SJCRH30 (cell line): ENCODE results near the gene TLE5. TPM values are rescaled to one million over a fixed set of nuclear protein-coding genes. Genes with fewer than 3 reads are reported as not detected.

ENCODE experiments used
- DNase-seq, 2 experiments: peaks; one replicate each; pipeline ENCODE4 v3.0.0-alpha.2; 2015 to 2020
- H3K27ac ChIP-seq: fragments of 250-450 bp; sonication (Bioruptor Pico); 2 replicates; pipeline ENCODE4 v1.5.1; 2020; ENCODE audit warnings: mild to moderate bottlenecking, moderate library complexity
- H3K27me3 ChIP-seq: fragments of 250-450 bp; sonication (Bioruptor Pico); 2 replicates; pipeline ENCODE4 v1.5.1; 2020; ENCODE audit warnings: mild to moderate bottlenecking, moderate library complexity
- H3K36me3 ChIP-seq: fragments of 250-450 bp; sonication (Bioruptor Pico); 2 replicates; pipeline ENCODE4 v1.5.1; 2020; ENCODE audit warnings: mild to moderate bottlenecking, moderate library complexity
- H3K4me1 ChIP-seq: fragments of 250-450 bp; sonication (Bioruptor Pico); 2 replicates; pipeline ENCODE4 v1.5.1; 2020; ENCODE audit warnings: mild to moderate bottlenecking, moderate library complexity
- H3K4me3 ChIP-seq: fragments of 250-450 bp; sonication (Bioruptor Pico); 2 replicates; pipeline ENCODE4 v1.5.1; 2020; ENCODE audit warnings: mild to moderate bottlenecking, moderate library complexity
- H3K9me3 ChIP-seq: fragments of 250-450 bp; sonication (Bioruptor Pico); replicated peaks from 2 replicates; pipeline ENCODE4 v1.5.1; 2020; ENCODE audit warnings: mild to moderate bottlenecking, moderate library complexity
- total RNA-seq: library from RNA; depleted of rRNA; stranded (reverse); fragments of >200 nt; shearing (Covaris generic); gene quantifications from 2 replicates; pipeline ENCODE4 v1.2.3, GENCODE V29; 2014; rRNA removed

Gene TLE5, protein sequence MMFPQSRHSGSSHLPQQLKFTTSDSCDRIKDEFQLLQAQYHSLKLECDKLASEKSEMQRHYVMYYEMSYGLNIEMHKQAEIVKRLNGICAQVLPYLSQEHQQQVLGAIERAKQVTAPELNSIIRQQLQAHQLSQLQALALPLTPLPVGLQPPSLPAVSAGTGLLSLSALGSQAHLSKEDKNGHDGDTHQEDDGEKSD
- total RNA-seq = 313 and 320 TPM in 2 replicates

DNA sequence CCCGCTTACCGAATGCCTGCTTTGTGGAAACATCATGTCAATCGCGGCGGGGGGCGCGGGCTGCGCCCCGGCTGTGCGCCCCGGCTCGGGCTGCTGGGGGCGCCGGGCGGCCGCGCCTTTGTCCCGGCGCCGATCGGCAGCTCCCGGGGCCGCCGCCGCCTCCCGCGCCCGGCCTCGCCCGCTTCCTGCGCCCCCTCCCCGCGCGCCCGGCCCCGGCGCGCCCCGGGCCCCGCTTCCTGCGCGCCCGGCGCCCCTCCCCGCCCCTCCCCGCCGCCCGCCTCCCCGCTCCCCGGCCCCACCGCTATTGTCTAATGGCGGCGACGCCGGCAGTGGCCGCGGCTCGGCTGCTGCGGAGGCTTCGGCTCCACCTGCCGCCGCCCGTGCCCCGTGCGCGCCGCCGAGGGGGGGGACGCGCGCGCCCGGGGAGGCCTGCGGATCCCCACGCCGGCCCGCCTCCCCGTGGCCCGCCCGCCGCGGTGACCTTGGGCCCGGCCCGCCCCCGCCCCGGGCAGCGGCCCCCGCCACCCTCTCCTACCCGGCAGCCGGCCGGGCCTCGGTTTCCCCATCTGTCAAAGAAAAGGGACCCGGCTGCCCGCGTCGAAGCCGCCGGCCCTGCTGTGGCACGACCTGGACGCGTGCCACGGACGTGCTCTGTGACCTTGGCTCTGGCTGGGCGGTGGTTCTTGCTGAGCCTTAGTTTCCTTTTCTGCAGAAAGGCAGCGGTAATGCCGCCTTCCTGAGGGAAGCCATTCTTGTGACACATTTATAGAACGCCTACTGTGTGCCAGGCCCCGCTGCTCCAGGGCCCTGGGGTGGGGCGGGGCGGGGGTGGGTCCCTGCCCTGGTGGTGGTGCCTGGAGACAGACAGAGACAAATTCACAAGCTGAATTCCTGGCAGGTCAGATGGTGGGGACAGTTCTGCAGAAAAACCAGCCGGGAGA is at the start of gene TLE5:
Gene TLE5, minus strand, starts transcription at position 331 of the 941 bp plus-strand sequence. Its CDS starts 295 bp downstream, at position 36.
- Histone ChIP-seq H3K9me3 (no peaks in the 10 kb centered on the region), H3K27me3 (no peaks in the 10 kb centered on the region), H3K4me3 (peak within 1 kb of the TSS; percentile 97), H3K4me1 (peaks cover 17% of the 10 kb centered on the region), H3K36me3 (peaks cover 23% of the 10 kb centered on the region), H3K27ac (peak within 1 kb of the TSS; percentile 78)
- peak; percentile 56 to 70 for DNase-seq

DNA sequence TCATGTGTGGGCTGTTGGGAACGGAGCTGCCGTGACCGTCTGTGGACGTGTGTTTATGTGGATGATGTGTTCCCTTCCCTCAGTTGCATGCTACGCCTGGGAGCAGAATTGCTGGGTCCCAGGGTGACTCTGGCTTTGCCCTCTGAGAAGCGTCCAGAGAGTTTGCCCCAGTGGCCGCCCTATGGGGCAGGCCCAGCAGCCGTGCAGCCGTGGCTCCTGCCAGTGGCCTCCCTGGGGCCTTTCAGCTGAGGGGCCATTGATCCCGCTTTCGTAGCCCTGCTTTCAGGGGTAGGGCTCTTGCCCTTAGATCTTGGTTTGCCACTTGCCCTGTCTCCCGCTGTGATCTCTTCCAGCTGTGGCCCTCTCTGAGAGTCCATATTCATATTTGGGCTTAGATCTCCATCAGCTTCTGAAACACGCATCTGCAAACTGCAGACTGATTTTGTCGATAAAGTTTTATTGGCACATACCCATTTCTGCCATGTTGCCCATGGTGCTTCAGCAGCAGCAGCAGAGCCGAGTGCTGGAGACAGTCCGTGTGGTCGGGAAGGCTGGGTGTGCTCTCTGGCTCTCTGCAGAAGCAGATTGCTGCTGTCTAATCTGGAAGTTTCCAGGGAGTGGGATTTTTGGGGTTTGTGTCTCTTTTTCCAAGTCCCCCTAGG is 49.4 kb upstream of the TLE5 start:
- H3K27me3 ChIP-seq = no peaks in the 10 kb centered on the region
- H3K27ac ChIP-seq = no peak overlapping the region
- DNase-seq = no peak
- no peaks in the 10 kb centered on the region for H3K9me3 ChIP-seq
- H3K4me3 ChIP-seq = no peak overlapping the region
- H3K36me3 ChIP-seq = no peaks in the 10 kb centered on the region; the same call in 1 of the 2 replicates
- no peaks in the 10 kb centered on the region for H3K4me1 ChIP-seq

DNA sequence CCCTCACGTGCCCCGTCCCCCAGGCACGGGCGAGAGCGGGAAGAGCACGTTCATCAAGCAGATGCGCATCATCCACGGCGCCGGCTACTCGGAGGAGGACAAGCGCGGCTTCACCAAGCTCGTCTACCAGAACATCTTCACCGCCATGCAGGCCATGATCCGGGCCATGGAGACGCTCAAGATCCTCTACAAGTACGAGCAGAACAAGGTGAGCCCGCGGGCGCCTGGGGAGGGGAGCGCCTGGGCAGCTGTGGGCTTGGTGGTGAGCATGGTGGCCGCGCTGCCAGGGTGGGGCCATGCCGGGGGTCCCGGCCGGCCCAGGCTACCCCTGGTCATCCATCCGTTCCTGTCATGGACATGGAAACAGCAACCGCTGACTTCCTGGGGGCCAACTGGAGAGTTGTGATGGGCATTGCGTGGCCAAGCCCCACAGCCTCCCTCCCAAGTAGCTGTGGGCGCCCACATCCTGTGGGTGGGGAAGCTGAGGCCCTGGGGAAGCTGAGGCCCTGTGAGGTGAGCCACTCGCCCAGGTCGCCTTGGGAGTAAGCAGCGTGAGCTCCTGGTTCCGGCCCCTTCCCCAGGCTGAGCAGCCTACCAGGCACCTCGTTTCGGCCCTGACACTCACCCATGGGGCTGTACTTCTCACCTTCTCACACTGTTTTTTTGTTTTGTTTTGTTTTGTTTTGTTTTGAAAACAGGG is 48.0 kb upstream of the TLE5 start:
- Histone ChIP-seq H3K4me1 (no peaks in the 10 kb centered on the region), H3K9me3 (no peaks in the 10 kb centered on the region), H3K4me3 (no peak overlapping the region), H3K27ac (no peak overlapping the region), H3K36me3 (no peaks in the 10 kb centered on the region; the same call in 1 of the 2 replicates), H3K27me3 (no peaks in the 10 kb centered on the region)
- no peak for DNase-seq

DNA sequence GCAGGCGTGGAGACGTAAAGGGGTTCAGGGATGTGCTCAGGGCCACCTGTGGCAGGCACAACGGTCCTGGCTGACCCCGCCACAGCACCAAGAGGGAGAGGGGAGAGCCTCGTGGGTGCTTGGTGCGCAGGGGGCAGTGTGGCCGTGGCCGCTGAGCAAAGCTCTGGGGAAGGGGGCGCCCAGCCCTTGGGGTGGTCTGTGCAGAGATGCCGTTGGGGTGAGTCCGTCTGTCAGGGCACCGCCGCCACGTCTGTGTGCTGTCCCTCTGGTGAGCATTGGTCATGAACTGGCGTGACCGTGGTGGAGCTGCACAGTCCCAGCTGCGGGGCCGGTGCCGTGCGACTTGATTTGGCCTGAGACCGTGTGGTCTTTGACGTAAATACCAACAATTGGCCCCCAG is 47.2 kb upstream of the TLE5 start:
- H3K27me3 ChIP-seq = no peaks in the 10 kb centered on the region
- no peak overlapping the region for H3K4me3 ChIP-seq
- H3K36me3 ChIP-seq = no peaks in the 10 kb centered on the region
- H3K27ac ChIP-seq = no peak overlapping the region
- H3K9me3 ChIP-seq = no peaks in the 10 kb centered on the region
- DNase-seq = no peak
- H3K4me1 ChIP-seq = no peaks in the 10 kb centered on the region

DNA sequence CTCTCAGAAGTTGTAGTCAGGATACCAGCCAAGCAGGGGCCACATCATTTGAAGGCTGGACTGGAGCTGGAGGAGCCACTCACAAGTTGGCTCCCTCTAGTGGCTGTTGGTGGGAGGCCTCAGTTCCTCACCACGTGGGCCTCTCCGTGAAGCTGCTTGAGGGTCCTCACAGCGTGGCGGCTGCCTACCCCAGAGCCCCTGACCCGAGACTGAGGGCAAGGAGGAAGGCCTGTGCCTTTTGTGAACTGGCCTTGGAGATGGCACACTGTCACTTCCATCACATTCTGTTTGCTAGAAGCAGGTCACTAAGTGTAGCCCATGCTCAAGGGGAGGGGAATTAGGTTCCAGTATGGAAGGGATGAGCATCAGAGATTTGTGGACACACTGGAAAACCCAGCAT is 46.5 kb upstream of the TLE5 start:
- H3K36me3 ChIP-seq = no peaks in the 10 kb centered on the region
- no peak overlapping the region for H3K4me3 ChIP-seq
- H3K9me3 ChIP-seq = no peaks in the 10 kb centered on the region
- no peaks in the 10 kb centered on the region for H3K27me3 ChIP-seq
- H3K27ac ChIP-seq = no peak overlapping the region
- H3K4me1 ChIP-seq = no peaks in the 10 kb centered on the region
- DNase-seq = peak; percentile 70 to 81

DNA sequence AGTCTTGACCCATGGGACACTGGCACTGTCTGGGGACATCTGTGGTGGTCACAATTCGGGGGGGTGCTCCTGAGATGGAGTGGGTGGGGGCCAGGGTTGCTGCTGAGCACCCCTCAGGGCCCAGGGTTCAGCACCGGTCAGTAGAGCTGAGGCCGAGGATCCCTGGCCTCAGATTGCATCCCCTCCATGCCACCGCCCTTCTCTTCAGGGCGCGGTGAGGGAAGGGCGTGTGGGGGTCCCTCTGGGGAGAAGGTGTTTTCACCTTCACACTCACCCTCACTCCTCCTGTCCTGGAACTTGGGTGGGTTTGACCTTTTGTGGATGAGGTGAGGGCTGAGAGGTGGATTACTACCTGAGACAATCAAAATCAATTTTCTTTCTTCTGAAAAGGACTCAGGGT is 45.4 kb upstream of the TLE5 start:
- no peak overlapping the region for H3K4me3 ChIP-seq
- no peak overlapping the region for H3K27ac ChIP-seq
- no peaks in the 10 kb centered on the region for H3K4me1 ChIP-seq
- no peaks in the 10 kb centered on the region for H3K27me3 ChIP-seq
- no peaks in the 10 kb centered on the region for H3K36me3 ChIP-seq
- no peaks in the 10 kb centered on the region for H3K9me3 ChIP-seq
- DNase-seq = no peak

DNA sequence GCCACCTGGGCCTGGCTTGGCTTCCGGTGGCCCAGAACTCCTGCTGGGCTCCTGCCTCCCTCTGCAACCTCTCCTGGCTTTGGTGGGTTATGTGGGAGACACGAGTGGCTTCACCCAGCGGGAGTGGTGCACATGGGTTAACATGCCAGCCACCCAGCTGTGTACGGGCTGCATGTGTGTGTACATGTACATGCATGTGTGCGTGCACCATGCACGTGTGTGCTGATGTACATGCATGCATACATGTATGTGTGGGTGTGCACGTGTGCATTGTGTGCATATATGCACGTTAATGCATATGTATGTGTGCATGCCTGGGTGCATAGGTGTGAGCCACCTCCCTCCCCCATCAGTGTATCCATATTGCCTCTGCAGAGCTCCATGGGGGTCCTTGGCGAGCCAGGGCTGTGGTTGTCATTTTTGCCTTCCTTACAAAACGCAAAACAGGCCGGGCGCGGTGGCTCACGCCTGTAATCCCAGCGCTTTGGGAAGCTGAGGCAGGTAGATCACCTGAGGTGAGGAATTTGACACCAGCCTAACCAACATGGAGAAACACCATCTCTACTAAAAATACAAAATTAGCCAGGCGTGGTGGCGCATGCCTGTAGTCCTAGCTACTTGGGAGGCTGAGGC is 44.3 kb upstream of the TLE5 start:
- H3K27ac ChIP-seq = no peak overlapping the region
- H3K9me3 ChIP-seq = no peaks in the 10 kb centered on the region
- H3K4me3 ChIP-seq = no peak overlapping the region
- H3K27me3 ChIP-seq = no peaks in the 10 kb centered on the region
- no peaks in the 10 kb centered on the region for H3K36me3 ChIP-seq
- DNase-seq = no peak
- H3K4me1 ChIP-seq = no peaks in the 10 kb centered on the region

DNA sequence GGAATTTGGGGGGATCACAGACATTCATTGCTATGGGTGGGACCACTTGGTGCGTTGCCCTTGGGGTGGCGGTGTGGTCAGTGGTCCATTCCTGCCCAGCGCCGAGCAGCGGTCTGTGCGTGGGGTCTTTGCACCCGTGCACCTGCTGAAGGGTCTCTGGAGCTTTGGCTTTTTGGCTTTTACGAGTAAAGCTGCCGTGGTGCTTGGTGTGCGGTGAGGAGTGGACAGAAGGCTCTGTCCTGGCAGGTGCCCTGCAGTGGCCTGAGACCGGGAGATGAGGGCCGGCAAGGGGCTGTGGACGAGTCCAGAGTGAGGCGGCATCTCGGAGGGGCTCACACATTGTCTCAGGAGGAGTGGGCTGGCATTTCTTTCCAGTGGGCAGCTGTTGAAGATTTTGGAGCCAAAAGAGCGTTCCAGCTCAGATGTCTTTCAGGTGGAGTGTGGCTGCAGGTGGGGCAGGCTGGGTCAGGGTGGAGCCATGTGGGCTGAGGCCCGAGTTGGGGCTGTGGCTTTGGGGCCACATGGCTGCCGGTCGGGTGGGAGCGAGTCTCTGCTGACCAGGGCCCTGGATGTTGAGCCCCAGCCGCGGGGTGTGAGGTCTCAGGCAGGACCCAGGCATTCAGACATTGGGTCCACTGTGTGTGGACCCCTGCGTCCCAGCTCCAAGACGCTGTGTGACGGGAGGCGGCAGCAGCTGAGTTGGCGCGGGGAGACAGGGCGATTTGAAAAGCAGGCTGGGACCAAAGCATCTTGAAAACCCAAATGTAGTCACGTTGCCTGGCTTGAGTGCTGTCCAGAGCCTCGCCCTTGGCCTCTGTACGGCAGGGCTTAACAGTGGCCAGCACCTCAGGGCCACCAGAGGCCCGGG is 43.6 kb upstream of the TLE5 start:
- Histone ChIP-seq H3K27me3 (no peaks in the 10 kb centered on the region), H3K36me3 (no peaks in the 10 kb centered on the region), H3K27ac (no peak overlapping the region), H3K4me3 (no peak overlapping the region), H3K9me3 (no peaks in the 10 kb centered on the region), H3K4me1 (no peaks in the 10 kb centered on the region)
- no peak for DNase-seq

DNA sequence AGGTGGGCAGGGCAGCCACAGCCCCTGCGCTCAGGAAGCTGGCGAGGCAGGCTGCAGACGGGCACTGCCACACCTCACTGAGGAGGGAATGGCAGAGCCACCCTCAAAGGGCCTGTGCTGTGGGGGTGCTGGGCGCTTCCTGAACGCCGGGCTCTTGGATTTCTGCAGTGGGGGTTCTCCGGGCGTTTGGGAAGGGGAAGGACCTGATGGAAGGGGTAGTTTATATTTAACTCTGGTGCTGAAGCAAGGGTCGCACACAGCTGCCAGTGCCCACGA is 42.4 kb upstream of the TLE5 start:
- no peaks in the 10 kb centered on the region for H3K4me1 ChIP-seq
- H3K4me3 ChIP-seq = no peak overlapping the region
- H3K27me3 ChIP-seq = no peaks in the 10 kb centered on the region
- no peaks in the 10 kb centered on the region for H3K36me3 ChIP-seq
- no peak for DNase-seq
- H3K27ac ChIP-seq = no peak overlapping the region
- no peaks in the 10 kb centered on the region for H3K9me3 ChIP-seq

DNA sequence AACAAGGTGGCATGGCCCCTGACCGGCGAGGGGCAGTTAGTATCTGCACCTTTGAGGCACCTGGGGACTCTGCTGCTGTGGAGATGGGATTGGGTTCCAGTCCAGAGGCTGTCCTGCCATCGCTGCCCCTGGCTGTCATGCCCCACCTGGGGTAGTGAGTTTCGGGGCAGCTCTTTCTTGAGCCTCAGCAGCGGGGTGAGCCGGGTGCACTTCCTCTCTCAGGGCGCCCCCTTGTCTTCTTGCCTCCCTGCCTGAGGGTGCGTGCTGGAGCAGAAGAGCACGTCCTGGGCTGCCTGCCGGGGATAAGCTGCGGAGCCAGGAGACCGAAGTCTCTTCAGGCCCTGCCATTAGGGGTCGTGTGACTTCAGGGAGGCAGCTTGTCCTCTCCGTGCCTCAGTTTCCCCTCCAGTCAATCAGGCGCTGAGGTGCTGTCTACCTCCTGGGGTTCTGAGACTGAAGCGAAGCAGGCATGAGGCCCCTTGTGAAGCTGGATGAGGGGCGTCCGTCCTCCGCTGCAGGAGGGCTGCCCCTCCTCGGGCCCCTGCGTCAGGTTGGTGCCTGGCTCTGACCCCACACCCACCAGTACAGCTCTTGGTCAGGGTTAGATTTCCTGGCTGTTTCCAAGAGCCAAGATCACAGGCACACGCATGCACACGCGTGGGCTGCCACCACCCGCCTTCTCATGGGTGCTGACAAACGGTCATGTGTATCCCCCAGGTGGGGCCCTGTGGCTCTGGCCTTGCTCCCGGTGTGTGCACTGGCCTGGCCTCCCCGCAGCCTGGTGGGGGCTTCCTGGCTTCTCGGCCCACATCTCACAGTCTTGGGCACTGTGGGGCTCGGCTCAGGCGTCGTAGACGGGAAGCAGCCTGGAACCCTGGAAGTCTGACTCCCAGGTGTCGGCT is 40.2 kb upstream of the TLE5 start:
- H3K9me3 ChIP-seq = no peaks in the 10 kb centered on the region
- H3K4me1 ChIP-seq = no peaks in the 10 kb centered on the region
- no peak overlapping the region for H3K4me3 ChIP-seq

DNA sequence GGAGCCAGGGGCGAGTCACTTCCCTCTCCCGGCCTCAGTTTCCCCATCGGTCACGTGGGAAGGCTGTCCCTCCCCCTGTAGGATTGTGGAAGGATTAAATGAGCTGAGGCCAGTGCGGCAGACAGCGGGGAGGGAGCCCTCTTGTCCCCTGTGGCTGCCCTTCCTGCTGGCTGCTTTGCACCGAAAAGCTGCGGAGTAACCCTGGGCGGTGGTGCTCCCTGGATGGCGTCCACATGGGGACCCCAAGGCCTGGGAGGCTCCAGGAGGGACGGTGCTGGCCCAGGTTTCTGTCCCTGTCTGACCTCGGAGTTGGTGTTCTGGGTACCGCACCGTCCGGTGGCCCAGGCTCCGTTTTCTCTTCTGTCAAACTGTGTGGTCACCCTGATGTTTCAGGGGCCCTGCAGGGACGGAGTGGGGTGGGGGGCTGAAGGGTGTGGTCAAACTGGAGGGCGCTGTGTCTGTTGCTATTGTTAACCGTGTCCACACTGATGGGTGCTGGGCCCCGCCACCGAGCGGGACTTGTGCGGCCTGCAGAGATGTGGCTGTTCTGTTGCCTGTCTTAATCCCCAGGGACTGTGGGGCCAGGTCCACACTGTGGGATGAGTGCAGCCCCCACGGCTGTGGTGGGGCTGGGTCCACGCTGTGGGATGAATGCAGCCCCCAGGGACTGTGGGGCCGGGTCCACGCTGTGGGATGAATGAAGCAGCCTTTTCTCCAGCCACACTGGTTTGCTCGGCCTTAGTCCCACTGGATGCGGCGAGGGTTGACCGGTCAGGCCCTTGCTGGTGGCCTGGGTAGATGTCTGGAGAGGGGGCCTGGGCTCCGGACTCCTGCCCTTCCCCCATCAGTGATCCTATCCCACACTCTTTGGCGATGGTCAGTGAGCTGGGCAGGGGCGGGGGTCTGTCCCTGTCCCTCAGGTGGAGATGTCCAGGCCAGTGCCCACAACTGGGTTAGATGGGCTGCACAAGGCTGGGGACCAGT is 38.7 kb upstream of the TLE5 start:
- no peak for DNase-seq
- Histone ChIP-seq H3K4me3 (no peak overlapping the region), H3K9me3 (no peaks in the 10 kb centered on the region), H3K36me3 (no peaks in the 10 kb centered on the region), H3K27ac (no peak overlapping the region), H3K27me3 (no peaks in the 10 kb centered on the region), H3K4me1 (no peaks in the 10 kb centered on the region)

More for the DNA sequence above, 40.2 kb upstream of the TLE5 start:
- DNase-seq = no peak
- Histone ChIP-seq H3K36me3 (no peaks in the 10 kb centered on the region), H3K27me3 (no peaks in the 10 kb centered on the region), H3K27ac (no peak overlapping the region)

DNA sequence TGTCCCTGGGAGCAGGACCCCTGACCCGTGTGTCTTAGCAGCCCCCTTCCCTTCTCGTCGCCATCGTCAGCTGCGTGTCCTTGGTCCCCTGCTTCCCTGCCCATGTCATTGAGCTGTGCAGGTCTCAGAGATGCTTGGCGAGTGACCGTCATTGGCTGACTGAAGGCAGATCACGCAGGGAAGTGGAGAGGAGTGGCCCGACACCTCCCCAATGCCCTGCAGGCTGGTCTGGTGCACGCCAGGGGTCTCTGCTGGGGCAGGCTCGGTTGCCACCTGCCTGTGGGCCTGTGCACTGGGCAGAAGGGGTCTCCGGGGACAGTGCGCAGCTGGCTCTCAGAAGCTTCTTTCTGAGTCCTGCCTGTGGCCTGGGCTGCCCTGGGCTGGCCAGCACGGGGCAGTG is 38.0 kb upstream of the TLE5 start:
- DNase-seq = no peak
- Histone ChIP-seq H3K4me1 (peaks cover 4% of the 10 kb centered on the region; the same call in 1 of the 2 replicates), H3K9me3 (no peaks in the 10 kb centered on the region), H3K4me3 (no peak overlapping the region), H3K36me3 (no peaks in the 10 kb centered on the region), H3K27ac (no peak overlapping the region), H3K27me3 (no peaks in the 10 kb centered on the region)
